Fibroblast of the aortic adventitia (primary cell): ENCODE measurements around the gene MUC13. TPM values are rescaled to one million over a fixed set of nuclear protein-coding genes. Genes with fewer than 3 reads are reported as not detected.

Experiments used
- DNase-seq: peaks from one replicate; pipeline ENCODE4 v3.0.0-alpha.2; 2010; ENCODE audit warnings: low read depth
- H3K4me3 ChIP-seq: 2 replicates; pipeline ENCODE4 v1.5.1; 2011; ENCODE audit warnings: low read depth, mild to moderate bottlenecking, control low read depth, low read length, moderate library complexity
- CTCF ChIP-seq: IDR thresholded peaks from 2 replicates; pipeline ENCODE4 v1.5.1; 2011; ENCODE audit warnings: mild to moderate bottlenecking, low read length, control low read depth, inconsistent platforms; ENCODE audit not compliant: insufficient read depth
- total RNA-seq: library from RNA; depleted of rRNA; stranded (reverse); fragments of >200 nt; gene quantifications from 2 replicates; pipeline ENCODE4 v1.2.3, GENCODE V29; 2012; ENCODE audit warnings: low replicate concordance

Gene MUC13
- total RNA-seq, 1 donor, result not detected

GRCh38 chr3:124895756-124896155 is 38.8 kb downstream of the MUC13 start:
- no peak overlapping the region for H3K4me3 ChIP-seq
- no peak for TF ChIP-seq CTCF
- no peak for DNase-seq

- no peak for TF ChIP-seq CTCF
- no peak for DNase-seq
- no peak overlapping the region for H3K4me3 ChIP-seq
Measured at GRCh38 chr3:124893526-124893925, 41.0 kb downstream of the MUC13 start.

GRCh38 chr3:124890573-124891190 is 43.9 kb downstream of the MUC13 start:
- DNase-seq, result no peak
- TF ChIP-seq CTCF, result no peak
- H3K4me3 ChIP-seq, result no peak overlapping the region

- H3K4me3 ChIP-seq, result no peak overlapping the region
- no peak for TF ChIP-seq CTCF
- DNase-seq, result no peak
Measured at GRCh38 chr3:124888482-124889441, 45.8 kb downstream of the MUC13 start.

GRCh38 chr3:124887932-124888298 is 46.6 kb downstream of the MUC13 start:
- DNase-seq, result no peak
- peak overlapping the region; percentile 77 for H3K4me3 ChIP-seq
- no peak for TF ChIP-seq CTCF

- peak within 1 kb of the TSS; percentile 77 for H3K4me3 ChIP-seq
Measured at GRCh38 chr3:124887177-124887931, 47.2 kb downstream of the MUC13 start, which contains the start of gene ITGB5. Gene ITGB5, minus strand, starts transcription at chr3:124887365. Its CDS starts 365 bp downstream, at chr3:124887000.

More at GRCh38 chr3:124887177-124887931, 47.2 kb downstream of the MUC13 start, which contains the start of gene ITGB5:
- peak; percentile 67 for DNase-seq
- TF ChIP-seq CTCF, result no peak
